ENCODE measurements around the gene CFAP70.
A peak's percentile ranks its signal among the peaks of the same experiment; 100 is the strongest.
"Not testable (repeated sequence)": the region's sequence is repeated elsewhere in the genome, so short reads cannot be mapped to it uniquely, and the experiment has no call there.

Gene CFAP70

GRCh38 chr10:73358331-73359279, at the start of gene CFAP70:
CFAP70 (minus strand) TSS chr10:73358864; CDS start chr10:73354796, 4,068 bp downstream.
- peak; percentile 87 for DNase-seq

GRCh38 chr10:73408061-73408460, 49.4 kb upstream of the CFAP70 start:
- no peak for DNase-seq

GRCh38 chr10:73407495-73407894, 48.8 kb upstream of the CFAP70 start:
- no peak for DNase-seq

- DNase-seq = no peak
These were observed 48.2 kb upstream of the CFAP70 start for GRCh38 chr10:73406846-73407245.

- no peak for DNase-seq
These were observed 46.9 kb upstream of the CFAP70 start for GRCh38 chr10:73405556-73405955.

- DNase-seq = no peak
These were observed 46.0 kb upstream of the CFAP70 start for GRCh38 chr10:73404690-73405089.

GRCh38 chr10:73401636-73402035, 43.0 kb upstream of the CFAP70 start:
- no peak for DNase-seq

GRCh38 chr10:73399063-73399462, 40.4 kb upstream of the CFAP70 start:
- no peak for DNase-seq

GRCh38 chr10:73398024-73398423, 39.4 kb upstream of the CFAP70 start:
- DNase-seq = no peak

GRCh38 chr10:73394325-73394724, 35.7 kb upstream of the CFAP70 start:
- not testable (repeated sequence) for DNase-seq

GRCh38 chr10:73388228-73388627, 29.6 kb upstream of the CFAP70 start:
- DNase-seq = no peak

GRCh38 chr10:73386583-73386982, 27.9 kb upstream of the CFAP70 start:
- DNase-seq = no peak

- no peak for DNase-seq
These were observed 20.5 kb upstream of the CFAP70 start for GRCh38 chr10:73379064-73379748.

GRCh38 chr10:73376679-73377078, 18.0 kb upstream of the CFAP70 start:
- DNase-seq = no peak

GRCh38 chr10:73368238-73368637, 9.6 kb upstream of the CFAP70 start:
- DNase-seq = no peak

- no peak for DNase-seq
These were observed 8.0 kb upstream of the CFAP70 start for GRCh38 chr10:73366381-73367298.

- DNase-seq = no peak
These were observed 6.3 kb upstream of the CFAP70 start for GRCh38 chr10:73364964-73365363.

GRCh38 chr10:73359492-73359891, 828 bp upstream of the CFAP70 start:
- DNase-seq = no peak

GRCh38 chr10:73357821-73358220, 843 bp downstream of the CFAP70 start:
- DNase-seq = no peak

- no peak for DNase-seq
These were observed 1.5 kb downstream of the CFAP70 start for GRCh38 chr10:73357166-73357565.

GRCh38 chr10:73344269-73344668, 14.4 kb downstream of the CFAP70 start:
- DNase-seq = no peak

- no peak for DNase-seq
These were observed 18.5 kb downstream of the CFAP70 start for GRCh38 chr10:73340121-73340520.

GRCh38 chr10:73339436-73339835, 19.2 kb downstream of the CFAP70 start:
- DNase-seq = no peak

Measured in activated CD4-positive, alpha-beta T cell treated with anti-CD3 and anti-CD28 coated beads for 1 hour (primary cell).